A673 (cell line): ENCODE data around the gene JMJD1C. TPM values are rescaled to one million over a fixed set of nuclear protein-coding genes. Genes with fewer than 3 reads are reported as not detected.

Source experiments
- BruUV-seq: library from RNA; stranded (reverse); fragments of 400-500 nt; replicated peaks from 2 replicates; lab custom pipeline; 2021; lab: Mats Ljungman, UMichigan
- CTCF ChIA-PET: fragments of 300-600 bp; sonication (Branson Sonifier 250); formaldehyde crosslinking; loops from one replicate; lab custom pipeline; 2022; ENCODE audit warnings: antibody characterized with exemption; lab: Charles Lee
- POLR2A ChIA-PET: fragments of 300-600 bp; sonication (Branson Sonifier 250); formaldehyde crosslinking; loops from one replicate; lab custom pipeline; 2022; ENCODE audit warnings: antibody characterized with exemption; ENCODE audit not compliant: low non-redundant PET; lab: Charles Lee
- DNase-seq: peaks from one replicate; pipeline ENCODE4 v3.0.0-alpha.2; 2015; ENCODE audit warnings: low spot score
- H3K27ac ChIP-seq: fragments of 200-600 bp; sonication (generic); 2 replicates; pipeline ENCODE4 v1.5.1; 2016; ENCODE audit warnings: mixed run types, low read depth, mild to moderate bottlenecking, mixed read lengths, antibody characterized with exemption, low read length; ENCODE audit not compliant: poor library complexity, severe bottlenecking
- H3K27me3 ChIP-seq: fragments of 200-600 bp; sonication (generic); replicated peaks from 2 replicates; pipeline ENCODE4 v1.6.1; 2017; ENCODE audit warnings: mixed run types, low read depth, mild to moderate bottlenecking, mixed read lengths, antibody characterized with exemption, low read length; ENCODE audit not compliant: insufficient read depth, poor library complexity
- H3K36me3 ChIP-seq: fragments of 200-600 bp; sonication (generic); 2 replicates; pipeline ENCODE4 v1.6.1; 2016; ENCODE audit warnings: mixed run types, mild to moderate bottlenecking, mixed read lengths, antibody characterized with exemption, low read length; ENCODE audit not compliant: insufficient read depth, poor library complexity, severe bottlenecking
- H3K4me1 ChIP-seq: fragments of 200-600 bp; sonication (generic); 2 replicates; pipeline ENCODE4 v1.6.1; 2017; ENCODE audit warnings: mixed run types, mild to moderate bottlenecking, mixed read lengths, antibody characterized with exemption, low read length; ENCODE audit not compliant: insufficient read depth, poor library complexity, severe bottlenecking
- H3K4me3 ChIP-seq: fragments of 200-600 bp; sonication (generic); 2 replicates; pipeline ENCODE4 v1.5.1; 2016; ENCODE audit warnings: low read depth, mixed run types, mild to moderate bottlenecking, mixed read lengths, low read length; ENCODE audit not compliant: poor library complexity, severe bottlenecking
- H3K9me3 ChIP-seq: fragments of 200-600 bp; sonication (generic); 2 replicates; pipeline ENCODE4 v1.6.1; 2016; ENCODE audit warnings: mixed run types, low read depth, mild to moderate bottlenecking, mixed read lengths, antibody characterized with exemption, low read length; ENCODE audit not compliant: poor library complexity, severe bottlenecking
- CTCF ChIP-seq: fragments of 300-800, 200-600 bp; sonication (generic); conservative IDR thresholded peaks from 2 replicates; pipeline ENCODE4 v1.5.1; 2017; ENCODE audit warnings: low read depth, mild to moderate bottlenecking, antibody characterized with exemption, low read length, moderate library complexity, mixed read lengths
- EZH2 ChIP-seq: fragments of 200-600 bp; sonication (generic); IDR thresholded peaks from 2 replicates; pipeline ENCODE4 v1.6.1; 2017; ENCODE audit warnings: borderline replicate concordance, low read depth, mild to moderate bottlenecking, mixed read lengths, antibody characterized with exemption, low read length; ENCODE audit not compliant: poor library complexity, severe bottlenecking
- intact Hi-C: fragments of 100-400 bp; cut with micrococcal nuclease; formaldehyde crosslinking; loops from one replicate; pipeline ENCODE4 v1.10.0; 2022; ENCODE audit not compliant: unreplicated experiment
- total RNA-seq: library from RNA; stranded (reverse); gene quantifications from 2 replicates; pipeline ENCODE4 v1.2.3, GENCODE V29; 2021

Gene JMJD1C
- total RNA-seq, 1 experiment from 2014 or later: 71.4 TPM

GRCh38 chr10:63199716-63200115 is 266.1 kb downstream of the JMJD1C start:
- DNase-seq: no peak
- peaks cover 68% of the 10 kb centered on the region for H3K4me1 ChIP-seq
- no peaks in the 10 kb centered on the region for H3K27me3 ChIP-seq
- no peaks in the 10 kb centered on the region for H3K9me3 ChIP-seq
- TF ChIP-seq EZH2 (no peak), CTCF (no peak)
- no TSS peak for BruUV-seq
- H3K27ac ChIP-seq: no peak overlapping the region
- intact Hi-C loops: loop anchor here (5.0 to 10.0 kb wide), 2 partner anchors 265 to 428 kb away; partner anchors contain the start of gene JMJD1C
- POLR2A ChIA-PET: interaction anchor here (0.5 kb wide), 1 partner anchor 47 kb away, joined by 3 read pairs; no protein-coding TSS in a partner anchor
- H3K36me3 ChIP-seq: peaks cover 24% of the 10 kb centered on the region
- CTCF ChIA-PET: interaction anchor here (1.2 to 1.7 kb wide), 2 partner anchors 430 to 520 kb away, joined by 4 to 6 read pairs; no protein-coding TSS in a partner anchor
- H3K4me3 ChIP-seq: no peak overlapping the region

GRCh38 chr10:63197344-63198092 is 268.3 kb downstream of the JMJD1C start:
- peaks cover 54% of the 10 kb centered on the region for H3K4me1 ChIP-seq
- no TSS peak for BruUV-seq
- ChIA-PET CTCF (no interaction called here), POLR2A (no interaction called here)
- H3K27me3 ChIP-seq: no peaks in the 10 kb centered on the region
- intact Hi-C loops: no loop called here
- H3K9me3 ChIP-seq: no peaks in the 10 kb centered on the region
- H3K4me3 ChIP-seq: no peak overlapping the region
- no peak overlapping the region for H3K27ac ChIP-seq
- H3K36me3 ChIP-seq: peaks cover 44% of the 10 kb centered on the region
- no peak for TF ChIP-seq CTCF
- TF ChIP-seq EZH2: no peak
- DNase-seq: peak; percentile 58

GRCh38 chr10:63192826-63193225 is 273.0 kb downstream of the JMJD1C start:
- ChIA-PET POLR2A (no interaction called here), CTCF (no interaction called here)
- TF ChIP-seq CTCF (no peak), EZH2 (no peak)
- intact Hi-C loops: no loop called here
- H3K27ac ChIP-seq: no peak overlapping the region
- DNase-seq: no peak
- H3K36me3 ChIP-seq: peaks cover 68% of the 10 kb centered on the region
- peaks cover 13% of the 10 kb centered on the region for H3K4me1 ChIP-seq
- no peaks in the 10 kb centered on the region for H3K27me3 ChIP-seq
- no TSS peak for BruUV-seq
- no peak overlapping the region for H3K4me3 ChIP-seq
- no peaks in the 10 kb centered on the region for H3K9me3 ChIP-seq
